Thymus (tissue), 14 donors: Measurements from ENCODE around the gene COQ6. TPM values are rescaled to one million over a fixed set of nuclear protein-coding genes. Genes with fewer than 3 reads are reported as not detected.
A peak's percentile ranks its signal among the peaks of the same experiment; 100 is the strongest.
"Not testable (repeated sequence)": the region's sequence is repeated elsewhere in the genome, so short reads cannot be mapped to it uniquely, and the experiment has no call there.

Experiments used
- DNase-seq, 9 donors: peaks; one replicate each; pipeline ENCODE4 v3.0.0-alpha.2; 2013; ENCODE audit warnings: low spot score in 9 of 9, low read depth in 6 of 9, missing footprints in 1 of 9
- H3K27ac ChIP-seq, 2 donors: one replicate each; pipeline ENCODE4 v1.5.1; 2013; ENCODE audit warnings: control low read depth in 1 of 2, low read depth in 1 of 2, low read length in 1 of 2, mild to moderate bottlenecking in 1 of 2, moderate library complexity in 1 of 2
- H3K27me3 ChIP-seq, 2 donors: one replicate each; pipeline ENCODE4 v1.5.1; 2013; ENCODE audit warnings: low read length in 1 of 2; ENCODE audit not compliant: control insufficient read depth in 2 of 2, insufficient read depth in 1 of 2
- H3K36me3 ChIP-seq, 2 donors: one replicate each; pipeline ENCODE4 v1.5.1; 2013; ENCODE audit warnings: low read length in 1 of 2, mild to moderate bottlenecking in 1 of 2, moderate library complexity in 1 of 2; ENCODE audit not compliant: control insufficient read depth in 2 of 2, insufficient read depth in 2 of 2
- H3K4me1 ChIP-seq, 2 donors: one replicate each; pipeline ENCODE4 v1.5.1; 2013; ENCODE audit warnings: low read length in 2 of 2; ENCODE audit not compliant: control insufficient read depth in 2 of 2, insufficient read depth in 2 of 2
- H3K4me3 ChIP-seq, 2 donors: one replicate each; pipeline ENCODE4 v1.5.1; 2013; ENCODE audit warnings: low read length in 2 of 2, control low read depth in 1 of 2, mild to moderate bottlenecking in 1 of 2
- H3K9me3 ChIP-seq, 2 donors: one replicate each; pipeline ENCODE4 v1.5.1; 2013; ENCODE audit warnings: low read length in 1 of 2, mild to moderate bottlenecking in 1 of 2; ENCODE audit not compliant: control insufficient read depth in 2 of 2, insufficient read depth in 1 of 2
- WGBS: extraction: QIAGEN DNeasy Blood & Tissue Kit; methylation state at CpG from one replicate; pipeline ENCODE4 v1.1.7; 2013; 5-methylcytosine and 5-hydroxymethylcytosine counted together
- long read RNA-seq, 10 donors: transcript quantifications; one replicate each; lab custom pipeline, GENCODE V29; 2026
- polyA plus RNA-seq: library from polyadenylated mRNA; stranded (reverse); fragments of 200-250 nt; gene quantifications from one replicate; pipeline ENCODE4 v1.2.3, GENCODE V29; 2013
- total RNA-seq: library from RNA; stranded (reverse); fragments of 120-200 nt; gene quantifications from one replicate; pipeline ENCODE4 v1.2.4, GENCODE V29; 2013
- donor health status: healthy.

Gene COQ6
- 13.3 TPM for total RNA-seq
- 19.5 TPM for polyA plus RNA-seq
- long read RNA-seq, donor 1: 0 reads
- long read RNA-seq, donor 2: 0 reads
- long read RNA-seq, donor 3, transcript COQ6-201 (12 exons, 2,118 nt): major isoform, 7 of 12 reads
- long read RNA-seq, donor 3, partial matches to known transcripts: 0 of 12 reads
- long read RNA-seq, donor 3, other reads (novel, unspliced or antisense): 0 of 12 reads
- long read RNA-seq, donor 4, partial matches to known transcripts: 0 of 1 reads
- long read RNA-seq, donor 4, other reads (novel, unspliced or antisense): 0 of 1 reads
- long read RNA-seq, donor 5, transcript COQ6-201 (12 exons, 2,118 nt): major isoform, 7 of 19 reads
- long read RNA-seq, donor 5, partial matches to known transcripts: 12 of 19 reads
- long read RNA-seq, donor 5, other reads (novel, unspliced or antisense): 0 of 19 reads
- long read RNA-seq, donor 6, transcript COQ6-201 (12 exons, 2,118 nt): major isoform, 5 of 6 reads
- long read RNA-seq, donor 6, partial matches to known transcripts: 0 of 6 reads
- long read RNA-seq, donor 6, other reads (novel, unspliced or antisense): 0 of 6 reads
- long read RNA-seq, donor 7, transcript COQ6-201 (12 exons, 2,118 nt): major isoform, 5 of 5 reads
- long read RNA-seq, donor 7, partial matches to known transcripts: 0 of 5 reads
- long read RNA-seq, donor 7, other reads (novel, unspliced or antisense): 0 of 5 reads
- long read RNA-seq, donor 8, partial matches to known transcripts: 0 of 1 reads
- long read RNA-seq, donor 8, other reads (novel, unspliced or antisense): 0 of 1 reads
- long read RNA-seq, donor 9, partial matches to known transcripts: 0 of 3 reads
- long read RNA-seq, donor 9, other reads (novel, unspliced or antisense): 0 of 3 reads
- long read RNA-seq, donor 10, partial matches to known transcripts: 0 of 3 reads
- long read RNA-seq, donor 10, other reads (novel, unspliced or antisense): 0 of 3 reads

GRCh38 chr14:73949752-73950734, at the start of gene COQ6, which contains the start of gene FAM161B:
Gene COQ6 (plus strand): TSS chr14:73950302. CDS start chr14:73950333, 31 bp downstream.
Gene FAM161B (minus strand): TSS chr14:73950094. CDS start chr14:73950026, 68 bp downstream.
- peak; percentile 77 to 97 (median 88) for DNase-seq
- WGBS: under 1% methylated on average over 70 of the region's 70 CpGs
- H3K27ac ChIP-seq: peak within 1 kb of the TSS; percentile 85 to 94
- H3K4me1 ChIP-seq: peaks cover 3 to 13% of the 10 kb centered on the region in 2 donors
- peak within 1 kb of the TSS; percentile 82 to 97 for H3K4me3 ChIP-seq
- H3K27me3 ChIP-seq: no peaks in the 10 kb centered on the region
- H3K36me3 ChIP-seq: peaks cover 3 to 6% of the 10 kb centered on the region in 2 donors
- peaks cover 0 to 9% of the 10 kb centered on the region in 2 donors for H3K9me3 ChIP-seq

- no peak overlapping the region for H3K27ac ChIP-seq
- WGBS: 87% methylated on average over 3 of the region's 3 CpGs
- H3K36me3 ChIP-seq: peaks cover 46 to 62% of the 10 kb centered on the region in 2 donors
- H3K27me3 ChIP-seq: no peaks in the 10 kb centered on the region
- no peaks in the 10 kb centered on the region for H3K9me3 ChIP-seq
- no peaks in the 10 kb centered on the region for H3K4me1 ChIP-seq
- no peak overlapping the region for H3K4me3 ChIP-seq
- no peak for DNase-seq
Measured at GRCh38 chr14:73903028-73903427, 47.1 kb upstream of the COQ6 start.

GRCh38 chr14:73909681-73910080, 40.4 kb upstream of the COQ6 start:
- H3K4me3 ChIP-seq: no peak overlapping the region
- H3K4me1 ChIP-seq: no peaks in the 10 kb centered on the region
- peaks cover 65 to 71% of the 10 kb centered on the region in 2 donors for H3K36me3 ChIP-seq
- H3K9me3 ChIP-seq: no peaks in the 10 kb centered on the region
- 98% methylated on average over 1 of the region's 1 CpG for WGBS
- no peak for DNase-seq
- no peak overlapping the region for H3K27ac ChIP-seq
- H3K27me3 ChIP-seq: no peaks in the 10 kb centered on the region

GRCh38 chr14:73913256-73913655, 36.8 kb upstream of the COQ6 start:
- peaks cover 54 to 60% of the 10 kb centered on the region in 2 donors for H3K36me3 ChIP-seq
- H3K4me1 ChIP-seq: no peaks in the 10 kb centered on the region
- 97% methylated on average over 3 of the region's 3 CpGs for WGBS
- H3K4me3 ChIP-seq: no peak overlapping the region
- DNase-seq: no peak
- no peaks in the 10 kb centered on the region for H3K27me3 ChIP-seq
- no peaks in the 10 kb centered on the region for H3K9me3 ChIP-seq
- no peak overlapping the region for H3K27ac ChIP-seq

GRCh38 chr14:73916324-73916723, 33.8 kb upstream of the COQ6 start:
- H3K27ac ChIP-seq: no peak overlapping the region
- no peaks in the 10 kb centered on the region for H3K9me3 ChIP-seq
- peaks cover 47 to 55% of the 10 kb centered on the region in 2 donors for H3K36me3 ChIP-seq
- H3K4me3 ChIP-seq: no peak overlapping the region
- WGBS: 96% methylated on average over 6 of the region's 6 CpGs
- no peaks in the 10 kb centered on the region for H3K27me3 ChIP-seq
- no peak for DNase-seq
- H3K4me1 ChIP-seq: no peaks in the 10 kb centered on the region

GRCh38 chr14:73919457-73919856, 30.6 kb upstream of the COQ6 start:
- H3K36me3 ChIP-seq: peaks cover 49 to 63% of the 10 kb centered on the region in 2 donors
- not testable (repeated sequence) for DNase-seq, H3K27me3 ChIP-seq, H3K9me3 ChIP-seq, H3K4me1 ChIP-seq, H3K4me3 ChIP-seq, H3K27ac ChIP-seq
- WGBS: 100% methylated on average over 2 of the region's 2 CpGs

GRCh38 chr14:73924337-73924736, 25.8 kb upstream of the COQ6 start:
- H3K36me3 ChIP-seq: peaks cover 49 to 89% of the 10 kb centered on the region in 2 donors
- no peak overlapping the region for H3K4me3 ChIP-seq
- H3K27me3 ChIP-seq: no peaks in the 10 kb centered on the region
- no peaks in the 10 kb centered on the region for H3K9me3 ChIP-seq
- H3K27ac ChIP-seq: no peak overlapping the region
- WGBS: 88% methylated on average over 5 of the region's 5 CpGs
- no peak for DNase-seq
- H3K4me1 ChIP-seq: no peaks in the 10 kb centered on the region

- H3K27ac ChIP-seq: no peak overlapping the region
- H3K36me3 ChIP-seq: peaks cover 32 to 41% of the 10 kb centered on the region in 2 donors
- H3K9me3 ChIP-seq: no peaks in the 10 kb centered on the region
- no peak for DNase-seq
- no peak overlapping the region for H3K4me3 ChIP-seq
- H3K27me3 ChIP-seq: no peaks in the 10 kb centered on the region
- 98% methylated on average over 2 of the region's 2 CpGs for WGBS
- no peaks in the 10 kb centered on the region for H3K4me1 ChIP-seq
Measured at GRCh38 chr14:73935666-73936065, 14.4 kb upstream of the COQ6 start.
